Thyroid gland (tissue), 4 donors: ENCODE measurements around the gene ZFP36L1. TPM values are rescaled to one million over a fixed set of nuclear protein-coding genes. Genes with fewer than 3 reads are reported as not detected.
A peak's percentile ranks its signal among the peaks of the same experiment; 100 is the strongest.

Experiments used
- DNase-seq, 2 donors: peaks; one replicate each; pipeline ENCODE4 v3.0.0-alpha.2; 2019
- H3K27ac ChIP-seq, 3 donors: fragments of 200-600 bp; sonication (generic); 1 replicate in 2 of 3; 2 replicates in 1 of 3; pipeline ENCODE4 v1.5.1; 2016 to 2019; ENCODE audit warnings: mild to moderate bottlenecking in 1 of 3, moderate library complexity in 1 of 3
- H3K27me3 ChIP-seq: fragments of 200-600 bp; sonication (generic); one replicate; pipeline ENCODE4 v1.5.1; 2019
- H3K36me3 ChIP-seq, 2 donors: fragments of 200-600 bp; sonication (generic); one replicate each; pipeline ENCODE4 v1.5.1; 2016 to 2019
- H3K4me1 ChIP-seq, 2 donors: fragments of 200-600 bp; sonication (generic); one replicate each; pipeline ENCODE4 v1.5.1; 2017 to 2019
- H3K4me3 ChIP-seq, 3 donors: fragments of 200-600 bp; sonication (generic); replicated peaks in 1 of 3; 1 replicate in 2 of 3; 2 replicates in 1 of 3; pipeline ENCODE4 v1.5.1; 2016; ENCODE audit warnings: mild to moderate bottlenecking in 1 of 3
- H3K9me3 ChIP-seq: fragments of 200-600 bp; sonication (generic); one replicate; pipeline ENCODE4 v1.5.1; 2017
- POLR2A ChIP-seq, 2 donors: fragments of 450-650 bp; IDR thresholded peaks; one replicate each; pipeline ENCODE4 v1.6.1; 2017; ENCODE audit warnings: antibody characterized with exemption in 2 of 2, mild to moderate bottlenecking in 2 of 2, moderate library complexity in 1 of 2
- WGBS, 2 donors: methylation state at CpG; one replicate each; pipeline ENCODE4 v1.1.5; 2017; 5-methylcytosine and 5-hydroxymethylcytosine counted together
- intact Hi-C: fragments of 100-400 bp; cut with DNase I; formaldehyde crosslinking; loops from one replicate; pipeline ENCODE4 v1.15.1; 2023
- total RNA-seq, 4 donors: library from RNA; depleted of rRNA; stranded (reverse); fragments of >200 nt; gene quantifications; one replicate each; pipeline ENCODE4 v1.2.3, GENCODE V29; 2016
- TF ChIP-seq, protein P1 (sequence below), 6 experiments: fragments of 200-600 bp in 3 of 6; fragments of 450-650 bp in 3 of 6; sonication (generic) in 3 of 6; IDR thresholded peaks; one replicate each; pipeline ENCODE4 v1.5.1; 2016 to 2019; ENCODE audit warnings: antibody characterized with exemption in 6 of 6, mild to moderate bottlenecking in 2 of 6, inconsistent platforms in 1 of 6, moderate library complexity in 1 of 6

ZFP36L1 gene
- total RNA-seq, 4 donors from 2014 or later: 96.9 to 274 (median 127) TPM

DNA sequence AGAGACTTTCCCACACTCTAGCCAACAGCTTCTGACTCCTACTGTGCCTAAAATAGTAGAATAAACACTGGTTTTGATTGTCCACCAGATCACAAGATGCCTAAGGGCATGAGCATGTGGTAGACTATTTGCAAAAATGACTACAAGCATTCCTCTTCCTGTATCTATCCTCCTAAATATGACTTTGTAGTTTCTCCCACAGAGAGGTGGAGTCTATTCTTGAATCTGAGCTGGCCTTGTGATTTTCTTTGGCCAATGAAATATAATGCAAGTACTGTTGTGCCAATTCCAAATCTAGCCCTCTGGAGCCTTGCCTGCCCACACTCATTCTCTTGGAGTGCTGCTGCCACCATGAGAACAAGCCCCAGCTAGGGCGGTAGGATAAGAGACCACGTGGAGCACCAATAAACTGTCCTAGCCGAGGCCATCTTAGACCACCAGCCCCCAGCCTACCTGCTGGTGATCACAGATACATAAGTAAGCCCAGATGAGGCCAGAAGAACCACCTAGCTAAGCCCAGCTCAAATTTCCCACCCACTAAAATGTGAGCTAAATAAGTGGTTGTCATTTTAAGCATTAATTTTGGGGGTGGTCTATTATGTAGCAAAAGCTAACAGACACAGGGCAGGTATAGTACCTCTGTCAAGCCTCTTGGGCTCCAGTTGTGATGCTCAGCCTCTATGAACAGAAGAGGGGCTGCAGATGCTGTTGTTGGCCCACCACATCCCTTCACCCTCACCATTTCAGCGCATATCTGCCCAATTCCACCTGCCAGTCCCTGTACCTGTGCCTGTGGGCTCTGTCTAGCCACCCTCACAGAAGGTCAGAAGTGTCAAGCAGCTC, 17.9 kb downstream of the ZFP36L1 start:
- Histone ChIP-seq H3K4me3 (no peak overlapping the region), H3K27ac (no peak overlapping the region), H3K9me3 (no peaks in the 10 kb centered on the region), H3K27me3 (no peaks in the 10 kb centered on the region), H3K4me1 (peaks cover 0 to 15% of the 10 kb centered on the region in 2 donors), H3K36me3 (no peaks in the 10 kb centered on the region)
- intact Hi-C loops: no loop called here
- DNase-seq: no peak
- TF ChIP-seq, protein P1, sequence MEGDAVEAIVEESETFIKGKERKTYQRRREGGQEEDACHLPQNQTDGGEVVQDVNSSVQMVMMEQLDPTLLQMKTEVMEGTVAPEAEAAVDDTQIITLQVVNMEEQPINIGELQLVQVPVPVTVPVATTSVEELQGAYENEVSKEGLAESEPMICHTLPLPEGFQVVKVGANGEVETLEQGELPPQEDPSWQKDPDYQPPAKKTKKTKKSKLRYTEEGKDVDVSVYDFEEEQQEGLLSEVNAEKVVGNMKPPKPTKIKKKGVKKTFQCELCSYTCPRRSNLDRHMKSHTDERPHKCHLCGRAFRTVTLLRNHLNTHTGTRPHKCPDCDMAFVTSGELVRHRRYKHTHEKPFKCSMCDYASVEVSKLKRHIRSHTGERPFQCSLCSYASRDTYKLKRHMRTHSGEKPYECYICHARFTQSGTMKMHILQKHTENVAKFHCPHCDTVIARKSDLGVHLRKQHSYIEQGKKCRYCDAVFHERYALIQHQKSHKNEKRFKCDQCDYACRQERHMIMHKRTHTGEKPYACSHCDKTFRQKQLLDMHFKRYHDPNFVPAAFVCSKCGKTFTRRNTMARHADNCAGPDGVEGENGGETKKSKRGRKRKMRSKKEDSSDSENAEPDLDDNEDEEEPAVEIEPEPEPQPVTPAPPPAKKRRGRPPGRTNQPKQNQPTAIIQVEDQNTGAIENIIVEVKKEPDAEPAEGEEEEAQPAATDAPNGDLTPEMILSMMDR (IDR thresholded peaks at IDR 0.05): no peak
- TF ChIP-seq POLR2A (IDR thresholded peaks at IDR 0.05): no peak
- WGBS, 2 donors: 92 to 94% methylated on average over 4 of the region's 4 CpGs

DNA sequence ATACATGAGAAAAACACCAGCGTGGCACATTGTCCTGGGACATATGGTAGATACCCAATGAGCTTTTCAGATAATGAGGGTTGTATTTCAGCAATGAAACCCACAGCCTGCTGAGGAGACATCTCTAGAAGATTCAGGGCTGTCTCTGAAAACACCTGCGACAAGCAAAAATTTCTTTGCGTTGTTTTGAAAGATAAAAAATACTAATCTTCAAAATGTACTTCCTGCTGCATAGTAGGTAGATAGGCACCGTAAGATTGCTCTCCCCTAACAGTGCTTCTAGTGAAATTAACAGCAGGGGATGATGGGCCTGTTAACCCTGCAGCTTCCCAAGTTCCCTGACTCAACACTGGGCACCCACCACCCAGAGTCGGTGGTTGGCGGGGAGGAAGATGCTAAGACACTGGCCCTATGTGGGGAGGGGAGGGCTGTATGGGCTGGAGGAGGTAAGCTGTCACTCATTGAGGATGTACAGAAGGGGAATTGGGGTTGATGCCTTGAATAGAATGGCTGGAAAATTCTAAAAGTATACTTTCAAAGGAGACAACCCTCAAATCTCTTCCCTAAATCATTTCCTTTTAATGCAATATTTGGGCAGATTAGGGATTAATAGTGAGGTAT, 20.0 kb downstream of the ZFP36L1 start:
- TF ChIP-seq, protein P1 (IDR thresholded peaks at IDR 0.05): no peak
- no peak for TF ChIP-seq POLR2A (IDR thresholded peaks at IDR 0.05)

DNA sequence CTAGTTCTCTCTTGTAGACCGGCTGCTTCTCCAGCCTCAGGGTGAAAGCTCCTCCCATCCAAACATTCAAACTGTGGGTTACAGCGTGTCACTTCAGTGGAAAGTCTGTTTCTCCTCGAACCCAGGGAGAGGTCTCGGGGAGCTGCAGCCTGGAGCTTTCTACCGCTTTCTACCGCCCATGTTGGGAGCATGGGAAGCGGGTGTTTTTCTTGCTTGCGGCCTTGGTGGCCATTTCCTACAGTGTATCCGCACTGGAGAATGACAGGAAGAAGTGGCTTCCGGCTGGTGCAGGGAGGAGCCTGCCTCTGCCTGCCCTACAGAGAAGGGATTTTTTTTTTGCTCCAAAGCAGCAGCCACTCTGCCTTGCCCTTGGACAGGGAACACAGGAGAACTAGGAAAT, 21.2 kb downstream of the ZFP36L1 start:
- Histone ChIP-seq H3K27me3 (no peaks in the 10 kb centered on the region), H3K4me1 (peaks cover 0 to 6% of the 10 kb centered on the region in 2 donors), H3K27ac (peak overlapping the region in 2 of 3 donors; percentile 14 to 25), H3K36me3 (no peaks in the 10 kb centered on the region), H3K4me3 (no peak overlapping the region), H3K9me3 (no peaks in the 10 kb centered on the region)
- intact Hi-C loops: no loop called here
- DNase-seq: no peak
- TF ChIP-seq POLR2A (IDR thresholded peaks at IDR 0.05): no peak
- TF ChIP-seq, protein P1 (IDR thresholded peaks at IDR 0.05): no peak
- 44 to 51% methylated on average over 9 to 10 of the region's 10 CpGs for WGBS, 2 donors

More for the DNA sequence above, 20.0 kb downstream of the ZFP36L1 start:
- intact Hi-C loops: no loop called here
- no peak overlapping the region for H3K4me3 ChIP-seq
- no peaks in the 10 kb centered on the region for H3K36me3 ChIP-seq
- peaks cover 0 to 6% of the 10 kb centered on the region in 2 donors for H3K4me1 ChIP-seq
- H3K27ac ChIP-seq: peak overlapping the region in 1 of 3 donors; percentile 43
- no peak for DNase-seq
- WGBS, 2 donors: 87 to 91% methylated on average over 6 of the region's 6 CpGs
- H3K9me3 ChIP-seq: no peaks in the 10 kb centered on the region
- H3K27me3 ChIP-seq: no peaks in the 10 kb centered on the region

DNA sequence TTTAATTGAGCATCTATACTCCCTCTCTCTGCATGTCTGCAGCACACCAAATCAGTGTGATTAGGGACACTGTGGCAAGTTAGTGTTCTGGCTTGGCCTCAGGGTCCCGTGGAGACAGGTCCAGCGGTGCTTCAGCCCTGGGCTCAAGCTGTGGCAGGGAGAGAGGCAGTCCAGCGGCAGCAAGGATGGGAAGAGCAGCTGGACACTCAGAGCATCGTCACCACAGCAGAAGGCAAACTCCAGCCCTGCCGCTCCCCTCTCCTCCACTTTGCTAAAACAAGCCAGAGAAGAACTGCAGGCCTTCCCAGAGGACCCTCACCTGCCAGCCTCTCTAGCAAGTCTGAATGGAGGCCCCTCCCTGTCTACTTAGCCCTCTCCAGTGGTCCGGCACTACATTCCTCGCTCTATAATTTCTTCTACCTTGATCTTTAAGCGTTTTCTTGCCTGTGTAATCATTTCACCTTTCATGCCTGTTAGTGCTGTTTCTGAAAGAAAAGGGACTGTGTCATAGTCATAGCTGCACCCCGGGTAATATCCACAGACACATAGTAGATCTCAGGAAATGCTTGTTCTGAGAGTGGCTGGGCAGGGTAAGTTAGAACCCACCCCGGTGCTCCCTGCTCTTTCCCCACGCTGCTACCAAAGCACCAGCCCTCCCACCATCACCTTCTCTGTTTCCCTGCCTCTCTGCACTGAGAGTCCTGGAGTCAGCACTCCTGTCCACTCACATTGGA, 22.1 kb downstream of the ZFP36L1 start:
- no peaks in the 10 kb centered on the region for H3K27me3 ChIP-seq
- H3K4me3 ChIP-seq: no peak overlapping the region
- peaks cover 0 to 6% of the 10 kb centered on the region in 2 donors for H3K4me1 ChIP-seq
- no peaks in the 10 kb centered on the region for H3K9me3 ChIP-seq
- H3K27ac ChIP-seq: peak overlapping the region in 2 of 3 donors; percentile 2 to 25
- 68 to 80% methylated on average over 8 to 11 of the region's 11 CpGs for WGBS, 2 donors
- DNase-seq: no peak
- intact Hi-C loops: no loop called here
- TF ChIP-seq, protein P1 (IDR thresholded peaks at IDR 0.05): no peak
- no peak for TF ChIP-seq POLR2A (IDR thresholded peaks at IDR 0.05)
- H3K36me3 ChIP-seq: no peaks in the 10 kb centered on the region
